Hypothalamus (tissue), 51 donors: Measurements from ENCODE around the gene ATG4D.

Source experiments
- DNase-seq, 51 donors: peaks; one replicate each; lab custom pipeline; 2025; lab: John Stamatoyannopoulos, UW

The ATG4D gene

GRCh38 chr19:10543420-10544241, at the start of gene ATG4D:
Gene ATG4D (plus strand): TSS chr19:10543904. CDS start chr19:10544091, 187 bp downstream.
- DNase-seq = peak; percentile 13 to 87 (median 60)

- no peak for DNase-seq
Observed at GRCh38 chr19:10497371-10497770, 46.3 kb upstream of the ATG4D start.

GRCh38 chr19:10499550-10500246, 44.0 kb upstream of the ATG4D start:
- no peak for DNase-seq

GRCh38 chr19:10500247-10500592, 43.5 kb upstream of the ATG4D start:
- DNase-seq = no peak

GRCh38 chr19:10501971-10502523, 41.7 kb upstream of the ATG4D start:
- peak in 50 of 51 donors; percentile 33 to 95 (median 76) for DNase-seq

- DNase-seq = peak; percentile 47 to 94 (median 85)
Observed at GRCh38 chr19:10502524-10503001, 41.1 kb upstream of the ATG4D start.

GRCh38 chr19:10503002-10503789, 40.5 kb upstream of the ATG4D start, which contains the start of gene KEAP1:
Gene KEAP1 (minus strand): TSS chr19:10503356. CDS start chr19:10500033, 3,323 bp downstream.
- DNase-seq = peak in 23 of 51 donors; percentile 30 to 76 (median 51)

- DNase-seq = peak in 36 of 51 donors; percentile 1 to 76 (median 36)
Observed at GRCh38 chr19:10505583-10506229, 38.0 kb upstream of the ATG4D start.

- DNase-seq = no peak
Observed at GRCh38 chr19:10508036-10508435, 35.7 kb upstream of the ATG4D start.

GRCh38 chr19:10508707-10509106, 35.0 kb upstream of the ATG4D start:
- no peak for DNase-seq

GRCh38 chr19:10510301-10510802, 33.4 kb upstream of the ATG4D start:
- DNase-seq = peak in 6 of 51 donors; percentile 3 to 24 (median 8)

GRCh38 chr19:10513223-10513622, 30.5 kb upstream of the ATG4D start:
- DNase-seq = no peak

- DNase-seq = peak in 4 of 51 donors; percentile 17 to 39 (median 22)
Observed at GRCh38 chr19:10514211-10515145, 29.2 kb upstream of the ATG4D start.

GRCh38 chr19:10516064-10516385, 27.7 kb upstream of the ATG4D start:
- no peak for DNase-seq

- peak in 4 of 51 donors; percentile 29 to 60 (median 50) for DNase-seq
Observed at GRCh38 chr19:10516671-10517286, 26.9 kb upstream of the ATG4D start.

GRCh38 chr19:10517361-10517759, 26.3 kb upstream of the ATG4D start, which contains the start of gene S1PR5:
Gene S1PR5 (minus strand): TSS chr19:10517447. CDS start chr19:10515011, 2,436 bp downstream.
- DNase-seq = peak in 47 of 51 donors; percentile 11 to 94 (median 75)

- peak in 33 of 51 donors; percentile 8 to 90 (median 60) for DNase-seq
Observed at GRCh38 chr19:10517760-10518443, 25.8 kb upstream of the ATG4D start.
